Peyer's patch (tissue), 4 donors: Measurements from ENCODE around the gene SKI.

Experiments
- POLR2A ChIP-seq, 2 donors: fragments of 450-650 bp; IDR thresholded peaks; one replicate each; pipeline ENCODE4 v1.5.1; 2017; ENCODE audit warnings: antibody characterized with exemption in 2 of 2, mild to moderate bottlenecking in 2 of 2, moderate library complexity in 2 of 2
- TF ChIP-seq, protein P1 (sequence below), 6 experiments: fragments of 450-650 bp in 4 of 6; fragments of 200-600 bp in 2 of 6; sonication (generic) in 1 of 6; IDR thresholded peaks; one replicate each; pipeline ENCODE4 v1.5.1; 2017 to 2019; ENCODE audit warnings: antibody characterized with exemption in 6 of 6, mild to moderate bottlenecking in 3 of 6, moderate library complexity in 1 of 6

- TF ChIP-seq, protein P1, sequence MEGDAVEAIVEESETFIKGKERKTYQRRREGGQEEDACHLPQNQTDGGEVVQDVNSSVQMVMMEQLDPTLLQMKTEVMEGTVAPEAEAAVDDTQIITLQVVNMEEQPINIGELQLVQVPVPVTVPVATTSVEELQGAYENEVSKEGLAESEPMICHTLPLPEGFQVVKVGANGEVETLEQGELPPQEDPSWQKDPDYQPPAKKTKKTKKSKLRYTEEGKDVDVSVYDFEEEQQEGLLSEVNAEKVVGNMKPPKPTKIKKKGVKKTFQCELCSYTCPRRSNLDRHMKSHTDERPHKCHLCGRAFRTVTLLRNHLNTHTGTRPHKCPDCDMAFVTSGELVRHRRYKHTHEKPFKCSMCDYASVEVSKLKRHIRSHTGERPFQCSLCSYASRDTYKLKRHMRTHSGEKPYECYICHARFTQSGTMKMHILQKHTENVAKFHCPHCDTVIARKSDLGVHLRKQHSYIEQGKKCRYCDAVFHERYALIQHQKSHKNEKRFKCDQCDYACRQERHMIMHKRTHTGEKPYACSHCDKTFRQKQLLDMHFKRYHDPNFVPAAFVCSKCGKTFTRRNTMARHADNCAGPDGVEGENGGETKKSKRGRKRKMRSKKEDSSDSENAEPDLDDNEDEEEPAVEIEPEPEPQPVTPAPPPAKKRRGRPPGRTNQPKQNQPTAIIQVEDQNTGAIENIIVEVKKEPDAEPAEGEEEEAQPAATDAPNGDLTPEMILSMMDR (IDR thresholded peaks at IDR 0.05) = no peak
- TF ChIP-seq POLR2A (IDR thresholded peaks at IDR 0.05) = no peak
These were observed 84.6 kb downstream of the SKI start for GRCh38 chr1:2312515-2313301.
